NCI-H1930 (cell line): ENCODE results near the gene SLC8A2.

Experiments
- DNase-seq, 2 experiments: peaks; one replicate each; lab custom pipeline; 2025; lab: John Stamatoyannopoulos, UW

SLC8A2 gene

GRCh38 chr19:47381121-47381520 is 90.6 kb downstream of the SLC8A2 start:
- no peak for DNase-seq

GRCh38 chr19:47380559-47380958 is 91.1 kb downstream of the SLC8A2 start:
- DNase-seq = no peak

- DNase-seq = no peak
Measured at GRCh38 chr19:47379381-47379938, 92.2 kb downstream of the SLC8A2 start.

GRCh38 chr19:47378246-47378645 is 93.4 kb downstream of the SLC8A2 start:
- no peak for DNase-seq
